GM19025 (cell line): Measurements from ENCODE around the gene CDH6.

ENCODE experiments used
- ATAC-seq: cut with Tn5 transposase; IDR thresholded peaks from one replicate; pipeline ENCODE4 v1.9.1; 2021; ENCODE audit warnings: mild to moderate bottlenecking, low read depth, moderate library complexity; ENCODE audit not compliant: unreplicated experiment

The CDH6 gene

GRCh38 chr5:31365776-31366175 is 172.3 kb downstream of the CDH6 start:
- ATAC-seq = no peak

- ATAC-seq = no peak
Observed at GRCh38 chr5:31366941-31367340, 173.5 kb downstream of the CDH6 start.

GRCh38 chr5:31372124-31372523 is 178.6 kb downstream of the CDH6 start:
- no peak for ATAC-seq

- ATAC-seq = no peak
Observed at GRCh38 chr5:31375999-31376720, 182.7 kb downstream of the CDH6 start.

- no peak for ATAC-seq
Observed at GRCh38 chr5:31377274-31377946, 183.9 kb downstream of the CDH6 start.

GRCh38 chr5:31378136-31378535 is 184.7 kb downstream of the CDH6 start:
- no peak for ATAC-seq
